ENCODE data around the gene INPP4A.

- no peak for TF ChIP-seq CTCF (IDR thresholded peaks at IDR 0.05; ENCODE audit: insufficient read depth, low read length)
- TF ChIP-seq POLR2AphosphoS5 (IDR thresholded peaks at IDR 0.05; ENCODE audit: low read depth): no peak
- no peak for TF ChIP-seq GABPA (IDR thresholded peaks at IDR 0.05; ENCODE audit: low read depth)
These were observed 22.2 kb upstream of the INPP4A start for GRCh38 chr2:98422449-98422848.

Measured in HL-60 (cell line).